Naive thymus-derived CD8-positive, alpha-beta T cell (primary cell): ENCODE measurements around the gene FOXL1. TPM values are rescaled to one million over a fixed set of nuclear protein-coding genes. Genes with fewer than 3 reads are reported as not detected.

Source experiments
- ATAC-seq, 2 donors: fragments of 150-1000 bp; cut with Tn5 transposase in 1 of 2; sonication (Bioruptor Pico), chemical (Tn5 transposase) in 1 of 2; 1 replicate in 1 of 2; 2 replicates in 1 of 2; pipeline ENCODE4 v1.10.0; 2021; ENCODE audit warnings: mild to moderate bottlenecking in 2 of 2, moderate library complexity in 2 of 2
- POLR2A ChIA-PET: fragments of 350-600 bp; sonication (Branson Sonifier 250); formaldehyde crosslinking; loops from one replicate; lab custom pipeline; 2021; ENCODE audit warnings: antibody characterized with exemption; lab: Charles Lee
- DNase-seq, 10 donors: peaks; one replicate each; pipeline versions ENCODE4 v3.0.0 to v3.0.0-alpha.2; 2020 to 2022
- H3K27ac Mint-ChIP-seq, 10 donors: one replicate each; pipeline ENCODE4 v1.8.0; 2020 to 2022; ENCODE audit warnings: mild to moderate bottlenecking in 10 of 10, mixed read lengths in 10 of 10, moderate library complexity in 4 of 10, inconsistent platforms in 1 of 10
- H3K27me3 Mint-ChIP-seq, 5 donors: one replicate each; pipeline ENCODE4 v1.8.0; 2021 to 2022; ENCODE audit warnings: mixed read lengths in 5 of 5
- H3K36me3 Mint-ChIP-seq, 3 donors: one replicate each; pipeline ENCODE4 v1.8.0; 2020 to 2022; ENCODE audit warnings: mixed read lengths in 3 of 3, mild to moderate bottlenecking in 2 of 3, inconsistent platforms in 1 of 3
- H3K4me1 Mint-ChIP-seq, 4 donors: one replicate each; pipeline ENCODE4 v1.8.0; 2021 to 2022; ENCODE audit warnings: mixed read lengths in 4 of 4
- H3K4me3 Mint-ChIP-seq, 10 donors: one replicate each; pipeline ENCODE4 v1.8.0; 2020 to 2022; ENCODE audit warnings: mild to moderate bottlenecking in 10 of 10, mixed read lengths in 10 of 10, moderate library complexity in 6 of 10, inconsistent platforms in 1 of 10
- H3K9me3 Mint-ChIP-seq, 9 donors: one replicate each; pipeline ENCODE4 v1.8.0; 2020 to 2022; ENCODE audit warnings: mixed read lengths in 9 of 9, mild to moderate bottlenecking in 3 of 9, inconsistent platforms in 1 of 9, moderate library complexity in 1 of 9
- polyA plus RNA-seq, 3 donors: library from polyadenylated mRNA; unstranded; fragments of 300-500 nt; fragmentation: Illumina TruSeq; gene quantifications; one replicate each; pipeline ENCODE4 v1.2.3, GENCODE V29; 2021
- total RNA-seq, 8 experiments: library from RNA in 2 of 8; stranded (reverse) in 2 of 8; gene quantifications; one replicate each; pipeline ENCODE4 v1.2.3 and lab custom pipeline; 2021 to 2026

Gene FOXL1
- total and polyA plus RNA-seq, 5 experiments from 2014 or later, result not detected

DNA sequence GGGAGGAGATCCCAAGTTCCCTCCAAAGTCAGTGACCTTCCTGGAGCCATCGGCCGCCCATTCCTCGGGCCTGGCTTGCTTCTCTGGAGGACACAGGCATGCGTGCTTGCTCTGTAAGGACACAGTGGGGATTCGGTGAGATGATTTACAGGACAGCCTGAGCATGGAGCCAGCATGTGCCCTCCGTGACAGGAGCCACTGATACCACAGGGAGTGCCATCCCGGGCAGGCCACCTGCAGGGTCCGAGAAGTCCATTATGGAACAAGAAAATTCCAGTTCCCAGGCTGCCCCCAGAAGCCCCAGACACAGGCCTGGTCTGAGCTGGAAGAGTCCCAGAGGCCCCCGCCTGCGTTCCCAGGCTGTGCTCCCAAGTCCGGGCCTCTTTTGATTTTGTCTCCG lies 47.9 kb downstream of the FOXL1 start:
- Mint-ChIP-seq H3K36me3 (no peaks in the 10 kb centered on the region), H3K4me1 (no peaks in the 10 kb centered on the region), H3K4me3 (no peak overlapping the region), H3K27ac (no peak overlapping the region), H3K9me3 (no peaks in the 10 kb centered on the region), H3K27me3 (peaks cover 5 to 30% (median 18%) of the 10 kb centered on the region in 5 donors)
- POLR2A ChIA-PET, result no interaction called here
- ATAC-seq (no peak), DNase-seq (no peak)

DNA sequence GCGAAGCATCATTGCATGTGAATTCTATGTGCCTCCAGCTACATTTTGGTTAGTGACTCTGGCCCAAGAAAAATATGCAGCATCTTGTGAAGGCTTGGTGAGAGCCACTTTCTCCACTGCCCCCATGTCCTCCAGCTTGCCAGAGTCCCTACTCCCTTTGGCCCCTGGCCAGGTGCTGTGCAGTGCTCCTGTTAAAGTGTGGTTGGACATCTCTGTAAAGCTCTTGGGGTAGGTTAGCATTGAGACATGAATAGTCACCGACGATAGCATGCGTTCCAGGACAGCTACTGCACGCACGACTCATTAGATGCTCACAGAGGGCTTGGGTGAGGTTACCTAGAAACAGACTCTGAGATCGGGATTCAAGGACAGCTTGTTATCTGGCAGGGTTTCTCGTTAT lies 48.6 kb downstream of the FOXL1 start:
- DNase-seq (no peak), ATAC-seq (no peak)
- Mint-ChIP-seq H3K4me1 (peaks cover 0 to 3% (median under 1%) of the 10 kb centered on the region in 4 donors), H3K36me3 (no peaks in the 10 kb centered on the region), H3K27ac (no peak overlapping the region), H3K9me3 (no peaks in the 10 kb centered on the region), H3K4me3 (no peak overlapping the region), H3K27me3 (peaks cover 5 to 26% (median 18%) of the 10 kb centered on the region in 5 donors)
- POLR2A ChIA-PET, result no interaction called here

DNA sequence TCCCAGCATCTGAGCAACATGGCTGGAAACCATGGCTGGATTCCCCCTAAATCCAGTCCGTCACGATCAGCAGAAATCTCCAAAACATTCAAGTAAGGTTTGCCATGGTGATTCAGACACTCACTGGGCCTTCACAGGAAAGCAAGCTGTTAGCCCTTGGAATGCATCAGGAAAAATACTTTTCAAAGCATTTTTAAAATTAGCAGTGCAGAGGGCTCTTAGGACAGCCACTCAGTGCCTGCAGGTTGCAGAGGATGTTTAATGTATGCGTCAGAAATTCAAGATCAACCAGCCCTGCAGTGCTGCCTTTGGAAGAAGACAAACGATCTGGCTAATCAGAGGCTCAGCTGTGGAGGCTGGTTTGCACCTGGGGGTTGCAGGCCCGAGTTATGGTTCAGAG lies 50.3 kb downstream of the FOXL1 start:
- no peaks in the 10 kb centered on the region for H3K36me3 Mint-ChIP-seq
- H3K9me3 Mint-ChIP-seq, result no peaks in the 10 kb centered on the region
- H3K4me3 Mint-ChIP-seq, result no peak overlapping the region
- DNase-seq (no peak), ATAC-seq (no peak)
- H3K4me1 Mint-ChIP-seq, result peaks cover 0 to 3% (median under 1%) of the 10 kb centered on the region in 4 donors
- no peak overlapping the region for H3K27ac Mint-ChIP-seq
- POLR2A ChIA-PET, result no interaction called here
- H3K27me3 Mint-ChIP-seq, result peaks cover 2 to 16% (median 14%) of the 10 kb centered on the region in 5 donors

DNA sequence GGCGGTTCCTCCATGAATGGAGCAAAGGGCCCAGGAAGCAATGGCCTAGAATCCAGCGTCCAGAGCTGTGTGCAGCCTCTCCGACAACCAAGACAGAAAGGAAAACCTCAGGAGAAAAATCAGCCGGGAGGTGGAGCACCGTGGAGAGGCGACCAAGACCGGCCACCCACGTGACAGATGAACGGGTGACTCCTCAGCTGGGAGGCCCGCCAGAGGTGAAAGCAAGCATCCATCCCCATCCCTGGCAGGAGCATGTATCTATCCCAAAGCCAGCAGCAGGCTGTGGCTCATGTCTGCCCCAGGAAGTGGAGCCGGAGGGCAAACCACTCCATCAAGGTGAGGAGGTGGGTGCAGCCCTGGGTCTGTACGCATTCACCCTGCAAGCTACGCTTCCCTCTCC lies 52.1 kb downstream of the FOXL1 start:
- Mint-ChIP-seq H3K4me1 (peaks cover 0 to 3% (median under 1%) of the 10 kb centered on the region in 4 donors), H3K9me3 (no peaks in the 10 kb centered on the region), H3K4me3 (no peak overlapping the region), H3K27me3 (peaks cover 2 to 14% (median 11%) of the 10 kb centered on the region in 5 donors), H3K36me3 (no peaks in the 10 kb centered on the region), H3K27ac (no peak overlapping the region)
- POLR2A ChIA-PET, result no interaction called here
- ATAC-seq (no peak), DNase-seq (no peak)

DNA sequence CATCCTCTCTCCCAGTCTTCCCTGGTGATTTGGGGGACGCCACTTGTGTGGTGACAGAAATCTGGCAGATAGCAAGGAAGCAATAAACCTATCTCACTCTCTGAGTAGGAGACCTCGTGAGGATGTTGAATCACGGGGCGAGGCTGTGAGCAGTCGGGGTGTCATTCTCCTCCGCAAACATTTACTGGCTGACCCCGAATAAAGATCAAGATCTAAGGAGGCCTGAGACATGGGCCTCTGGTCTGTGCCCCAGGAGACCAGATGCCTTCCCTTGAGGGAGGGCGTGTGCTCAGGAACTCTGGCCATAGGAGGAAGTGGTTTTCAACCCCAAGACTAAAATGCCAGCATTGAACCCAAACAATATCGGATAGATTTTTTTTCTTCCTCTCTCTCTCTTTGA lies 53.1 kb downstream of the FOXL1 start:
- DNase-seq (no peak), ATAC-seq (no peak)
- Mint-ChIP-seq H3K9me3 (no peaks in the 10 kb centered on the region), H3K27ac (no peak overlapping the region), H3K4me1 (peaks cover 0 to 3% (median under 1%) of the 10 kb centered on the region in 4 donors), H3K36me3 (no peaks in the 10 kb centered on the region), H3K4me3 (no peak overlapping the region), H3K27me3 (peaks cover 2 to 14% (median 11%) of the 10 kb centered on the region in 5 donors)
- POLR2A ChIA-PET, result no interaction called here

Other genes starting within 250 kb of the FOXL1 start
- not detected for gene FOXF1, start 68.0 kb upstream of the FOXL1 start, total RNA-seq
- gene FOXF1, start 68.0 kb upstream of the FOXL1 start, polyA plus RNA-seq, result not detected
- gene MTHFSD, start 23.3 kb upstream of the FOXL1 start, total RNA-seq, result 10 to 100 TPM; 37.9 to 41.6 TPM
- 10 to 100 TPM in 2 of 3 donors, 1 to 10 TPM in 1; 9.8 to 19.0 (median 16.1) TPM for gene MTHFSD, start 23.3 kb upstream of the FOXL1 start, polyA plus RNA-seq
- not detected for gene FOXC2, start 11.7 kb upstream of the FOXL1 start, total RNA-seq
- not detected for gene FOXC2, start 11.7 kb upstream of the FOXL1 start, polyA plus RNA-seq